ENCODE measurements around the gene BTRC. TPM values are rescaled to one million over a fixed set of nuclear protein-coding genes. Genes with fewer than 3 reads are reported as not detected.
A peak's percentile ranks its signal among the peaks of the same experiment; 100 is the strongest.

BTRC gene
- total RNA-seq, 6 experiments from 2014 or later, result 22.3 to 27.9 (median 24.5) TPM

DNA sequence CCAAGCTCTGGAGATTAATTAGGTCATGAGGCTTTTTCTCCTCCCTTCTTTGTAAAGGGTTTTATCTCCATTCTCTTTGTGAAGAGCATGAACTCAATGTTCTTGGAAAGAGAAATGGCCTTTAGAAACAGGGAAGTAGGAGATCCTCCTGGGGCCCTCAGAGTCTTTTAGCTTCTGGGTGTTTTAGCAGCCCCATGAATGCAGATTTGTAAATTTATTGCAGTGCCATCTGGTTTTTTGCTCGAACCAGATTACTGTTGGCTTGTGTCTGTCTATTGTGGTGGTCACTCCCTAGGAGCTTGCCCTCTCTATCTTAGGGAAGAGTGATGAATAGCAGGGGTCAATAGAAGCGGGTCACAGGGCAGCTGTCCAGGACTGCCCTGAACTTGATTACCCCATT lies 110.6 kb downstream of the BTRC start:
- no peaks in the 10 kb centered on the region for H3K36me3 Mint-ChIP-seq (ENCODE audit: low read depth)
- no peak for TF ChIP-seq CTCF (IDR thresholded peaks at IDR 0.05)
- H3K4me1 Mint-ChIP-seq (ENCODE audit: low read depth), result peaks cover 7% of the 10 kb centered on the region; the same call in 1 of the 2 replicates
- no peak overlapping the region for H3K4me3 Mint-ChIP-seq
- DNase-seq, result no peak
- no peaks in the 10 kb centered on the region for H3K27me3 Mint-ChIP-seq (ENCODE audit: insufficient read depth)
- no peak overlapping the region for H3K27ac Mint-ChIP-seq
- no peaks in the 10 kb centered on the region for H3K9me3 Mint-ChIP-seq

- TF ChIP-seq CTCF (IDR thresholded peaks at IDR 0.05), result no peak
- Mint-ChIP-seq H3K9me3 (no peaks in the 10 kb centered on the region), H3K27ac (no peak overlapping the region), H3K4me1 (ENCODE audit: low read depth) (peaks cover 7% of the 10 kb centered on the region; the same call in 1 of the 2 replicates), H3K4me3 (no peak overlapping the region), H3K27me3 (ENCODE audit: insufficient read depth) (no peaks in the 10 kb centered on the region), H3K36me3 (ENCODE audit: low read depth) (no peaks in the 10 kb centered on the region)
- DNase-seq, result no peak
Observed at GRCh38 chr10:101466016-101466912, 112.3 kb downstream of the BTRC start.

DNA sequence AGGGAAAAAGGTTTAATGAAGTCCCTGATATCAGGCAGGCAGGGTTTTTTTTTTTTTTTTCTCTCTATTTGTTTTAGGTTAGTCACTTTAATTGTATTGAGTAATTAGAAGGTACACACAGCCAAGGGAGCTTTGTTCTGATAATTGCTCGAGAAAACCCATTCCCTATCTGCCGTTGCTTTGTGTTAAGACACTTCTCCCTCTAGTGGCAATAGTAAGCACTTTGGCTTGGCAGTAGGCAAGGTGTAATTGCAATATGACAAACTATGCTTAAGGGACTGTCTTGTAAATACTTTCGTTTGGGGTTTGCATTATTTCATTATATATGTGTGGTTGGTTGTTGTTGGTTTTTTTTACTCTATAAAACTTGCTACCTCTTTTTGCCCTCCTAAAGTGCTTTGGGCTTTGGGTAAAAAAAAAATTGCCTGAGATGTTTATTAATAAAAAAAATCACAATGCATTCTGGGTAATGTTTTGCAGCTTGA lies 113.4 kb downstream of the BTRC start:
- Mint-ChIP-seq H3K27me3 (ENCODE audit: insufficient read depth) (no peaks in the 10 kb centered on the region), H3K36me3 (ENCODE audit: low read depth) (no peaks in the 10 kb centered on the region), H3K4me1 (ENCODE audit: low read depth) (peaks cover 7% of the 10 kb centered on the region; the same call in 1 of the 2 replicates), H3K27ac (no peak overlapping the region), H3K4me3 (no peak overlapping the region), H3K9me3 (no peaks in the 10 kb centered on the region)
- TF ChIP-seq CTCF (IDR thresholded peaks at IDR 0.05), result peak; percentile 85
- peak; percentile 69 for DNase-seq

- no peak for DNase-seq
- Mint-ChIP-seq H3K27me3 (ENCODE audit: insufficient read depth) (no peaks in the 10 kb centered on the region), H3K27ac (no peak overlapping the region), H3K4me3 (no peak overlapping the region), H3K4me1 (ENCODE audit: low read depth) (peaks cover 7% of the 10 kb centered on the region; the same call in 1 of the 2 replicates), H3K9me3 (no peaks in the 10 kb centered on the region), H3K36me3 (ENCODE audit: low read depth) (no peaks in the 10 kb centered on the region)
- TF ChIP-seq CTCF (IDR thresholded peaks at IDR 0.05), result no peak
Observed at GRCh38 chr10:101468159-101468558, 114.2 kb downstream of the BTRC start.

DNA sequence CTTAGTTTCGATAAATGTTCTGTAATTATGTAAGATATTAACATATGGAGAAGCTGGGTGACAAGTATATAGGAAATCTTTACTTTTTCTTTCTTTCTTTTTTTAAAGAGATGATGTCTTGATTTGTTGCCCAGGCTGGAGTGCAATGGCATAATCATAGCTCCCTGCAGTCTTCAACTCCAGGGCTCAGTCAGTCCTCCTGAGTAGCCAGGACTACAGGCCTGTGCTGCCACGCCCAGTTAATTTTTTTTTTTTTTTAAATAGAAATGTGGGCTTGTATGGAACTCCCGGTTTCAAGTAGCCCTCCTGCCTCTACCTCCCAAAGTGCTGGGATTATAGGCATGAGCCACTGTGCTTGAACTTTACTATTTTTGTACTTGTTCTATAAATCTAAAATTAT lies 122.4 kb downstream of the BTRC start:
- 0 out of 2 replicates have a peak, but pooled peaks cover 3% of the 10 kb centered on the region for H3K36me3 Mint-ChIP-seq (ENCODE audit: low read depth)
- H3K27me3 Mint-ChIP-seq (ENCODE audit: insufficient read depth), result no peaks in the 10 kb centered on the region
- DNase-seq, result no peak
- H3K9me3 Mint-ChIP-seq, result no peaks in the 10 kb centered on the region
- H3K4me3 Mint-ChIP-seq, result no peak overlapping the region
- no peak for TF ChIP-seq CTCF (IDR thresholded peaks at IDR 0.05)
- no peak overlapping the region for H3K27ac Mint-ChIP-seq
- no peaks in the 10 kb centered on the region for H3K4me1 Mint-ChIP-seq (ENCODE audit: low read depth)
